NCI-H1105 treated with DMSO at 0.1 percent for 48 hours (cell line): ENCODE measurements around the gene NLRC5.
"Not testable (repeated sequence)": the region's sequence is repeated elsewhere in the genome, so short reads cannot be mapped to it uniquely, and the experiment has no call there.

Experiments used
- DNase-seq: peaks from one replicate; lab custom pipeline; 2025; lab: John Stamatoyannopoulos, UW

Gene NLRC5

GRCh38 chr16:57100445-57100844, 111.1 kb downstream of the NLRC5 start:
- DNase-seq = no peak

GRCh38 chr16:57102888-57103851, 113.8 kb downstream of the NLRC5 start:
- DNase-seq = no peak

GRCh38 chr16:57104706-57105105, 115.3 kb downstream of the NLRC5 start:
- DNase-seq = no peak

GRCh38 chr16:57105184-57105583, 115.8 kb downstream of the NLRC5 start:
- DNase-seq = no peak

- DNase-seq = no peak
Observed at GRCh38 chr16:57106767-57107166, 117.4 kb downstream of the NLRC5 start.

GRCh38 chr16:57107321-57107922, 118.1 kb downstream of the NLRC5 start:
- DNase-seq = no peak

- no peak for DNase-seq
Observed at GRCh38 chr16:57108432-57108831, 119.1 kb downstream of the NLRC5 start.

GRCh38 chr16:57109259-57110105, 120.1 kb downstream of the NLRC5 start:
- DNase-seq = not testable (repeated sequence)

- DNase-seq = no peak
Observed at GRCh38 chr16:57110937-57111336, 121.6 kb downstream of the NLRC5 start.

GRCh38 chr16:57111420-57111819, 122.1 kb downstream of the NLRC5 start:
- no peak for DNase-seq

- no peak for DNase-seq
Observed at GRCh38 chr16:57112403-57113041, 123.2 kb downstream of the NLRC5 start.

GRCh38 chr16:57113042-57113453, 123.7 kb downstream of the NLRC5 start:
- DNase-seq = no peak

- no peak for DNase-seq
Observed at GRCh38 chr16:57113664-57114063, 124.3 kb downstream of the NLRC5 start.

- DNase-seq = no peak
Observed at GRCh38 chr16:57115168-57115513, 125.8 kb downstream of the NLRC5 start.

GRCh38 chr16:57115514-57116182, 126.3 kb downstream of the NLRC5 start:
- DNase-seq = peak; percentile 20

GRCh38 chr16:57118461-57119084, 129.2 kb downstream of the NLRC5 start:
- DNase-seq = no peak

GRCh38 chr16:57123216-57123973, 134.0 kb downstream of the NLRC5 start:
- no peak for DNase-seq

GRCh38 chr16:57123974-57124674, 134.8 kb downstream of the NLRC5 start:
- DNase-seq = no peak

- no peak for DNase-seq
Observed at GRCh38 chr16:57125376-57125775, 136.0 kb downstream of the NLRC5 start.

GRCh38 chr16:57125969-57126368, 136.6 kb downstream of the NLRC5 start:
- no peak for DNase-seq
